GM18909 (cell line): ENCODE results near the gene CD82.
A peak's percentile ranks its signal among the peaks of the same experiment; 100 is the strongest.

Experiments
- ATAC-seq: cut with Tn5 transposase; IDR thresholded peaks from one replicate; pipeline ENCODE4 v1.9.1; 2021; ENCODE audit warnings: mild to moderate bottlenecking; ENCODE audit not compliant: unreplicated experiment, poor library complexity

CD82 gene

DNA sequence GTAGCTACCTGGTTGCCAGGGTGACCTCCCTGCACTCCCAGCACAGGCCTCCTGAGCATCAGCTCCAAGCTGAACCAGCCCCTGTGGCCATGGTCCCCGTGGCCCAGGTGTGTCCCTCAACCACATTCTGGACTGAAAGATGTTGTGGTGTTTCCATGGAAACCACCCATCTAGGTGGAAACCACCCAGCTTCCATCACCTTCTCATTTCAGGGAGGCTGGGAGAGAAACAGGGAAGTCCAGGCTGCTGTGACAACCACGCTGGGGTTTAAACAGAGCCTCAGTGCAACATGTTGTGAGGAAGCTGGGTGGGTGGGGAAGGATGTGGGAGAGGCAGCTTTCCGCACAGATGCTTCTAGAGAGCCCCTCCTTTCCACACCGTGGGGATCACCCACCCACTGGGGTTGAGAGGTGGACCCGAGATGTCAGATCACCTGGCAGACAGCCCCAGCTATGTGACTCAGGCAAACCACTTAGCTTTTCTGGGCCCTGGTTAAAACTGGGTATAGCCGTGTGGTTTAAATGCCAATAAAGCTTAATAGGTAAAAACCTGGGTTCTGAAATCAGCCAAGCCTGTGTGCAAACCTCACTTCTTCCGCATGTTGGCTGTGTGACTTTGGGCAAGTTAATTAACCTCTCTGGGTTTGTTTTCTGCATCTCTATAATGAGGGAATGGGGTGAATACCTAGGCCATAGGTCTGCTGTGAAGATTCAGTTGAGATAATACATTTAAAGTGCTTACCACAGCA, 46.4 kb downstream of the CD82 start:
- peak; percentile 37 for ATAC-seq

DNA sequence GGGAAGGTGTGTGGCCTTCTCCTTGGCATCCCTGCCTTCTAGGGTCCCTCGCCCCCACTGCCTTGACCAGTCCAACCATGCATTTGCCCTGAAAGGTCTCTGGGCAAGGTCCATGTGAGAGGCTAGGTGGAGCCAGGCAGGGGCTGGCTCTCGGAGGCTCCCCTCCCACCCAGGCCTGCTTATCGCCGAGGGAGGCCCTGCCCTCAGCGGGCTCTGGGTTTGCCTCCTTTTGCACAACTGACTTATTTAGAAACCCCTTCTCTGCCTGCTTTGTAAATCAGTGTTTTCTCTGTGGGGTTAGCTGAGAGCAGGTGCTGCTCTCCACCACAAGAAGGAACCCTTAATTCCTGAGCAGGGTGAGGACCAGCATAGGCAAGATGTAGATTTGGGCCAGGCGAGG, 47.7 kb downstream of the CD82 start:
- ATAC-seq, result no peak

DNA sequence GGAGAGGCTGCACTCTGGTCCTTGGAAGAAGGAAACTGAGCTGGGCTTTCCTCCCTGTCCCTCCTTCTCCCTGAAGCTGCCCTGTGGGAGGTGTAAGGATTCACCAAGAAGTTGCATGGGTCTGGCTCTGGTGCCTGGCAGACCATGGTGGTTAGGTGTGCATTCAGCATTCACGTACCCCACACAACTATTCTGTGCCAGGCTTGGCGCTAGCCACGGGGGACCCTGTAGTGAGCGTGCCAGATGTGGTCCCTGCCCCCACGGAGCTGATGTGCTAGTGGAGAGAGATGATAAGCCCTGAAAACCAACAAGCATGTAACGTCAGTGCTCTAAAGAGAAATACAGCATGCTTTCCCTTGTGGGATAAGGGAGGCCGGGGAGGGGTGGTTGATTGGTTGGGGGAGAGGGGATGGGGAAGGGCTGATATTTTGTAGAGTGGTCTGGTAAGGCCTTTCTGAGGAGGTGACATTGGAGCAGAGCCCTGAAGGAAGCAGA, 48.9 kb downstream of the CD82 start:
- ATAC-seq, result no peak

DNA sequence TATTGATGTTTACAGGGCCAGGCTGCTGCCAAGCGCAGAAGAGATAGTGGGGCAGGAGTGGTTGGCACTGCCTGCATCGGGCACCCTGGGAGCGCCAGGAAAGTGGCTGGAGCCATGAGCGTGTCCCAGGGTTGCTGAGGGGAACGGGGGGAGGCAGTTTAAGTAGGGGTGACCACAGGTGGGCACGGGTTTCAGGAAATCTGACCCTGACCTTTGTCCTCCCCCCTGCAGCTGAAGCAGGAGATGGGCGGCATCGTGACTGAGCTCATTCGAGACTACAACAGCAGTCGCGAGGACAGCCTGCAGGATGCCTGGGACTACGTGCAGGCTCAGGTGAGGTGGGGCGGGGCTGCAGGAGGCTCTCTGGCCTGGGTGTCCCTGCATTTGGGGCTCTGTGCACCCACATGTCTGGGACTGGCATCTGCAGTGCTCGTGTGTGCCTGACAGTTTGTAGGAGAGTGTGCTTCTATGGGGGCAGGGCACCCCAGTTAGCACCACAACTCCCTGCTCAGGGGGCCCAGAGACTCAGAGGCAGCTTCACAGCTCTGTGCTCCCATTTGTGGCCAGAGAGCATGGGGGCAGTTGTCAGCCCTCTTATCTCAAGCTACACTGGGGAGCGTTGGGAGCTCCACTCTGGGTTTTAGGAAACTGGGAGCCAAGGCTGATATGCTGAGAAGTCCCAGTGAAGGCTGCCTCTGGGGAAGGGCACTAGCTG, 49.7 kb downstream of the CD82 start:
- no peak for ATAC-seq

DNA sequence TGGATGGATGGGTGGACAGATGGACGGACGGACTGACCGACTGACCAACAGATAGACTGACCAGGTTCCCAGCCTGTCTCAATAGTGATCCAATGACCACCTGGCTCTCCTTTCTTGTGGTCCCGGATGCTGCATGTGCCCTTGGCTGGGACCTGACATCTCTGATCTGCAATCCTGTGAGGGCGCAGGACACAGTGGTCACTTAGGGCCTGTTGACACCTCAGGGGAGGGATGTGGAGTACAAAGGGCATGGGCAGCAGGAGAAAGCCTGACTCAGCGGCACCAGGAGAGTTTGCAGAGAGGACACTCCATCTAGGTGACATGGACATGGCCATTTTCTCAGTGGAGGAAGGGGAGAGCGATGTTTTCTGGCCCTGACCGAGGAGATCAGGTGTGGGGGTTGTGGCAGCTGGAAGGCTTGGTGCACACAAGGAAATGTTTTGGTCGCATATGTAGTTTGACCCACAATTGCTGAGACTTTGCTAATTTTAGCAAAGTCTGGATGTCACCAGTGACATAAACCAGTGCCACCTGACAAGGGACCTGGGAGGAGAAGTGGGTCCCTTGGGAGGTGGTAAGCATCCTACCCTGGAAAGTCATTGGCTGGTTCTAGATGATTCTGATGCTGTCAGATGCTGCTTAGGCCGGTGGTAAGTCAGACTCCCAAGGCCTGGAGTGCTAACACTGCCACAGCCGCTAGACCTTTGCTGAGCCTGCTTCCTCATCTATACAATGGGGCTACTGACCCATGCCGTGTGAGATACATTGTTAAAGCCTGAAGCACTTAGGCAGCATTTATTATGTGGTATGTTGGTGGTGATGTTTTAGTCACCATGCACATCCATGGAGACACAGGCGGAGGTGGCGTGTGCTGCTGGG, 50.7 kb downstream of the CD82 start:
- no peak for ATAC-seq

DNA sequence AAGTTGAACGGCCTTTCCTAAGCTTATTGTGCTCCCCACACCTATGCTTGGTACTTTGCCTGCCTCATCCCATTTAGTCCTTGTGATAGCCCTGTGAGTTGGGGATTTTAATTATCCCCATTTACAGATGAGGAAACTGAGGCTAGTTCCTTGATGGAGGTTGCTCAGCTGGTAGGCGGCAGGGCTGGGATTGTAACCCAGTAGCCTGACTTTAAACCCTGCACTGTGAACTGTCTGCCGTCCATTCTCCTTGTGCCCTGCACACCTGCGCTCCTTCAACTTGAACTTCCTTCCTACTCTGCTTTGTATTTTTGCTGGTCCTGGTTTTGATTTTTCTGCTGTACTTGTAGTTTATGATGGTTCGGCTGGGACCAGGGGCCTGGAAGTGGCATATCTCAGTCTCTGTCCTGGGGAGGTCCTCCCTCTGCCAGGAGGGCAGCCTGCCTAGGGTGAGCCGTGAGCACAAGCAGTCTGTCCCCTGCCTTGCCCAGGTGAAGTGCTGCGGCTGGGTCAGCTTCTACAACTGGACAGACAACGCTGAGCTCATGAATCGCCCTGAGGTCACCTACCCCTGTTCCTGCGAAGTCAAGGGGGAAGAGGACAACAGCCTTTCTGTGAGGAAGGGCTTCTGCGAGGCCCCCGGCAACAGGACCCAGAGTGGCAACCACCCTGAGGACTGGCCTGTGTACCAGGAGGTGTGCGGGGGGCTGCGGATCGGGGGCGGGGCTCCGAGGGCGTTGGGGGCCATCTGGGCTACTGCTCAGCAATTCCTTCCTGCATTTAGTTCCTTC, 52.4 kb downstream of the CD82 start:
- no peak for ATAC-seq

DNA sequence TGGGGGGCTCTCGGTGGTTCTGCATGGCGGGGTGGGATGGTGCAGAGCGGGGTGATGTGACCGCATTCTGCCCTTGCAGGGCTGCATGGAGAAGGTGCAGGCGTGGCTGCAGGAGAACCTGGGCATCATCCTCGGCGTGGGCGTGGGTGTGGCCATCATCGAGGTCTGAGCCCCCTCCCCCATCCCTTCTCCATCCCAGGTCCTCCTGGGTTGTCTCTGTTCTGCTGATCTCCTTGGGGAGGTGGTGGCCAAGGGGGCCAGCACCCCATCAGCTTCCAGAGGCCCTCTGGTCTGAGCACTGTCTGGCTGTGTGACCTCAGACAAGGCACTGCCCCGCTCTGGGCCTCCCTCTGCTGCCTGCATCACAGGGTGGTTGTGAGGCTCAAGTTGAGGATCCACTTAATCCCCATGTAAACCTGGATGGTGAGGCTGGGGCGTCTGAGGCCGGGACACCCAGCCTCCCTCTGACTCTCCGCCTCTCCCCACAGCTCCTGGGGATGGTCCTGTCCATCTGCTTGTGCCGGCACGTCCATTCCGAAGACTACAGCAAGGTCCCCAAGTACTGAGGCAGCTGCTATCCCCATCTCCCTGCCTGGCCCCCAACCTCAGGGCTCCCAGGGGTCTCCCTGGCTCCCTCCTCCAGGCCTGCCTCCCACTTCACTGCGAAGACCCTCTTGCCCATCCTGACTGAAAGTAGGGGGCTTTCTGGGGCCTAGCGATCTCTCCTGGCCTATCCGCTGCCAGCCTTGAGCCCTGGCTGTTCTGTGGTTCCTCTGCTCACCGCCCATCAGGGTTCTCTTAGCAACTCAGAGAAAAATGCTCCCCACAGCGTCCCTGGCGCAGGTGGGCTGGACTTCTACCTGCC, 53.3 kb downstream of the CD82 start:
- ATAC-seq, result no peak

DNA sequence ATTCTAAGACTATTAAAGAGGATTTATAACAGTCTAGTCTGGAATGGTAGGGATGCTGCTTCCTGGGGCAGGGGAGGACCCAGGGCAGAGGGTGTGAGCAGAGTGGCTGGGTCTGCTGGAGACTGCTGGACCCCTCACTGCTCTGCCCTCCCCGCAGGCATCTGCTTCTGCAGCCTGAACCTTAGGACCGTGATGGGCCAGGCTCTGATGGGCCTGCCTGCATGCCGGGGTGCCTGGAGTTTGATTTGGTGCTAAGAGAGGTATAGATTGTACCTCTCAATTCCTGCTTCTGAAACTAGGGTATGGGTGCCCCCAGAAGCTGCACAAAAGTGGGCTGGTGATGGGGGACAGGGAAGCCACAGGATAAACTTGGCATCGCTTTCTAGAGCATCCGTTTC, 54.9 kb downstream of the CD82 start:
- no peak for ATAC-seq

DNA sequence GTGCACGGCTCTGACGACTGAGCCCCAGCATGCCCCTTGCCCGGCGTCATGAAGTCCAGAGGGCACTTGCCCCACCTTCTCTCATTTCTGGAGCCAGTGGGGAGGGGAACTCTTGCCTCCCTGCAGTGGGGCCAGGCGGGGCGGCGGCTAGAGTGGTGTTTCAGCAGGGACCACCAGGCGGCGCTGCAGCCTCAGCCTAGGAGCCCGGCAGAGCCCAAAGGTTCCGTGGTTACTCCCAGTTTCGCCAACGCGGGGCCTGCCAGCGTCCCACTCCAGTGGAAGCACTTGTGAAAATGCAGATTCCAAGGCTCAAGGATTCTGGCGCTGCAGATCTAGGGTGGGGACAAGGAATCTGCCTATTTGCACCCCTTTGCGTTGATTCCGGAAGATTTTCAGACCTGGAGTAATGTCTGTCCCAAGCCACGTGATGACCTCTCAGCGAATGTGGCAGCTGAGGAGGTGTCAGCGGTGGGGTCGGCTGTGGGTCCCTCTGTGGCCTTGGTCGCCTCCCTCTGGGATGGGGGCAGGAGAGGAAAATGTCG, 55.7 kb downstream of the CD82 start:
- ATAC-seq, result no peak

DNA sequence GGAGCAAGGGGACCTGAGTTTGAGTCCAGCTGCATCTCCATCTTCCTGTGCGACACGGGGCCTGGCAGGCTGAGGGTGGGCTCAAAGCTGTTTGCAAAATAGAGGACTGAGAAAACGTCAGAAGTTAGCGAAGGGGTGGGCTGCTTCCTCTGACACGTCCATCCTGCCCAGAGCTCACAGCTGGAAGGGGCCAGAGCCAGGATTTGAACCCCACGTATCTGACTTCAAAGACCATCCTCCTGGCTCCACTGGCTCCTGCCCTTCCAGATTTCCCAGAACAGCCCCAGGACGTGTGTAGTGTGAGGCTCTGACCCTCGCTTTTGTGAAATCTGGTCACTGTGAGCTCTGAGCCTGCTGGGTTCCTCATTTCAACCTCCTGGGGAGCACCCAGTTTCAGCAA, 56.3 kb downstream of the CD82 start:
- no peak for ATAC-seq

DNA sequence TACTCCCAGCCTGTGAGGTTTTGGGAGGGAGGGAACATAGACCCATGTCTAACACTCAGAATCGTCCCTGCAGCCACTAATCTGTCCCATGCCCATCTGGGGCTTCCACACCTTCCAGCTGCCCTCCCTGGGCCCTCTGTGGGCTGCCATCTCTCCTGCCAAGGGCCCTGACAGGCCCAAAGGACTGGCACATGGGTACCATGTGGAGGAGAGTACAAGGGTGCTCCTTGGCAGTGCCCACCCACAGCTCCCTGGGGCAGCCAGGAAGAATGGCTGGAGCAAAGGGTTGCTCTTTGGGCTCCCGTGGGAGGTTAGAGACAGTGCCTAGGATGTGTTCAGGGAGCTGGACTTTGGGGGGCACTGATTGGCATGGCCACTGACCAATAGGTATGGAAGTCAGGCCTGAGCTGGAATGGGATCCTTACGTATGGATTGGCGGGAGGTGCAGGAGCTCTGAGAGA, 56.8 kb downstream of the CD82 start:
- ATAC-seq, result no peak

DNA sequence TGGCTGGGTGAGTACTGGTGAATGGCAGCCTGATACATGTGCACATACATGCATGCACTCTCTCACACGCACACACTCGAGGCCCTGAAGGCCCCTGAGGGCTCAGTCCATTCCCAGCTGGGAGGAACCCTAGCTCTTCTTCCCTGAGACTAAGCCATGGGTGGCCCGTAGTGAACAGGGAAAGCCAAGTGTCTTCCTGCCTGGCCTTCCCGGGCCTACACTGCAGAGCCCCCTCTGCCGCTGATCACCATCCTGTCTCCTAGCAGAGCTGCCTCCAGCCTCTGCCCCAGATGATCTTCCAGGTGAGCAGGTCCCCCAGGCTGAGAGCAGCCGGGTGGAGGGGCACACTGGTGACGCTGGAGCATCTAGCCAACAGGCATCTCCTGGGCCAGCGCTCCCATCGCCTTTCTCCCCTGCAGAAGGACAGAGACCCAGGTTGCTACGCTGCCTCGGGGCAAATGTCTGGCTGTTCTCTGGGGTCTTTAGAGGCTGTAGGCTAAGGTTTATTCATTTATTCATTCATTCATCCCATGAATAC, 57.3 kb downstream of the CD82 start:
- no peak for ATAC-seq

DNA sequence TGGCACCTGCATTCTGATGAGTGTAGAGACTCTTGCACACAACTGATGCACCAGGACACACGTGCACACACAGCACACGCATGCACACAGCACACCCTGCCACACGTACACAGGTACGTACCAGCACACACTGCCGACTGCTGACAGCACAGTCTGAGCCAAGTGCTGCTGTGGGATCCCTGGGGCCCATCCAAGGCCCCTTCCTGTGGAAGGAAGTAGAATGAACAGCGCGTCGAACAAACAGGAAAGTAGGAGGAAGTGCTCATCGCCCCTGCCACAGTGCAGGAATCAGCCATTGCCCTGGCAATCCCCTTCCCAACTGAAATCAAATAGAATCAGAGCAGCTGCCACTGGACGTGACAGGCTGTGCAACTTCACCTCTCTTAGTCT, 57.9 kb downstream of the CD82 start:
- ATAC-seq, result no peak

DNA sequence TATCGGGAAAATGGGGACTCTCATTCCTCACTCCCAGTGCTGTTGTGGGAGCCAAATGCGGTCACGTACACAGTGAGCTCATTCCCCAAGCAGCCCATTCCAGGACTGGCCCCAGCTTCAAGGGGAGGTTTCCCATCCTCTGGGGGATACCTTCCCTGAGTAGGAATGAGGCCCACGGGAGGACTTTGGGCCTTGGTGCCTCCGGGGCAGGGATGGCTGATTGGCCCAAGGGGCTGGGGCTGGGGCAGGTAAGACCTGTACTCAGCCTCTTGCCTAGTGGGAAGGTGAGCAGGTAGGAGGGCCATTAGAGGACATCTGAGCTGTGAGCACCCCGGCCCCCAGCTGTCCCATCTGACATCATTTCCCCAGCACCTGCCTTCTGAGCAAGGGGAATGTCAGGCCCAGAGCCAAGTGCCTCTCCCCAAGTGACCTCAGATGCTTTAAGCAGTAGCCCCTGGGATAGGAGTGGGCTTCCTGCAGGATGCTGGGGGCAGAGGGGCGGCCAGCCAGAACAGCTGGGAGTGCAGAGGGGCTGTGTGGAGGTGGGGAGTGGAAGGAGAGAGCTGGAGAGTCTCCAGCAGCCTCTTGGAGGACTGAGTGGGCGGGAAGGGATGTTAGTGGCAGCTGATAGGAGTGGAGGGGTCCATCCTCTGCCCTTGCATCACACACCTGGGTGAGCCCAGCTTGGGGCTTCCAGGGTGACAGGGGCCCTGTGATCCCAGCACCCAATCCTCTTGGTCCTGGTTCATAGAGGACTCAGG, 58.4 kb downstream of the CD82 start:
- no peak for ATAC-seq

DNA sequence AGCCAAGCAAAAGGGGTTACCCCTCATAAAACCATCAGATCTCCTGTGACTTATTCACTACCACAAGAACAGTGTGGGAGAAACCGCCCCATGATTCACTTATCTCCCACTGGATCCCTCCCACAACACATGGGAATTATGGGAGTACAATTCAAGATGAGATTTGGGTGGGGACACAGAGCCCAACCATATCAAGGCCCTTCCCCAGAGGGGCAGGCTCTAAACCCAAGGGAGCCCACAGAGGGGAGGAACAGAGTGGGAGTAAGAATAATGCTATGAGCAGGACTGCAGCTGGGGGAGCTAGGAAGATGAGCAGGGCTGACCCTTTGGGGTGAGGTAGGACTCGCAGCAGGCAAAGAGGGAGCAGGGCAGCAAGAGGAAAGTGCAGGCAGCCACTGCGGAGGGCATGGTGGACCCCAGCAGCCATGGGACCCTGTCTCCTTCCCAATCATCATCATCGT, 59.3 kb downstream of the CD82 start:
- no peak for ATAC-seq

DNA sequence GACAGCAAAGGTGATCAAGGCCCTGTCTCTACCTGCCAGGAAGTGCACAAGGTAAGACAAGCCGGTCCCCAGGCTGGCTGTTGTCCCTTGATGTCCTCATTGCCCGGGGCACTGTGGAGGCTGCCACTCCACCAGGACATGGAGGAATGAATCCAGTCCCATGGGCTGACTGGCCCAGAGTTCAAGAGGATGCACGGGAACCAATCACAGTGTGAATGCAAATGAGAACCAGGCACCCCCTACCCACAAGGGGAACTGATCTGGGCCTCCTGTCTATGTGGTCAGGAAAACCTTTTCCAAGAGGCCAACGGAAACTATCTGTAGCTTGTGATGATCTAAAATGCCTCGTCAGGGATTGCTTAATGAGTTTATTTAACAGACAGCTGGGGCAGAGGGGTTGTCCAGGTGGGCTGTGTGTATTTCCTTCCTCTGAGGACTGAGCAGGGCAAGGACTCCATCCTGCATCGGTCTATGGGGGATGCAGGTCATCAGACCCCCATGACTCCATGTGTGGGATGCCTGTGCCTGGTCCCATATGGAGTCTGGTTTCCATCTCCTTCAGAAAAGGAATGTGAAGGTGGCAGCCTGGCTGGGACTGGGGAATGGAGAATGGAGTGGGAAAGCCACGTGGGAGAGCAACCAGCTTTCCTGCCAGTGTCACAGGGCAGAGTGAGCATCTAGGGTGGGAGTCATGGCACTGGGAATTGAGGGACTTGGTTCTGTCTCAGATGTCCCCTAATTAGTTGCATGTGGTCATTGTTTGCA, 60.5 kb downstream of the CD82 start:
- ATAC-seq, result no peak

DNA sequence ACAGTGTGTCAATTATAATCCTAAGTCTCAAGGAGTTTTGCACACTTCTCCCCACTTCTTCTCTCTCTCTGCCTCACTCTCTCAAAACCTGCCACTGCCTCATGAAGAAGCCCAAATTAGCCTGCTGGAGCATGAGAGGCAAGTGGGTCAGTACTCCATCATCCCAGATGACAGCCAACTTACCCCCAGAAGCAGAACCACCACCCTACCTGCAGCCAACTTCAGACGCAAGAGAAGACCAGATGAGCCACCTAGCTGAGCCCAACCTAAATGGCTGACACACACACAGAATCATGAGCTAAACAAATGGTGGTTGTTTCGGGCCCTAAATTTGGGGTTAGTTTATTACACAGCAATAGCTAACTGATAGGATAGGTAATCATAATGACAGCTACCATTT, 61.2 kb downstream of the CD82 start:
- ATAC-seq, result no peak
